PC-9 (cell line): ENCODE measurements around the gene AFAP1L1.

Source experiments
- CTCF ChIP-seq: fragments of 200-600 bp; sonication (generic); conservative IDR thresholded peaks from 2 replicates; pipeline ENCODE4 v1.6.1; 2017; ENCODE audit warnings: mixed run types, antibody characterized with exemption, mild to moderate bottlenecking, moderate library complexity
- EZH2 ChIP-seq: fragments of 200-600 bp; sonication (generic); IDR thresholded peaks from 2 replicates; pipeline ENCODE4 v1.8.0; 2017; ENCODE audit warnings: antibody characterized with exemption, low read depth

- no peak for TF ChIP-seq CTCF
- TF ChIP-seq EZH2: no peak
These were observed 37.7 kb downstream of the AFAP1L1 start for GRCh38 chr5:149309354-149309753.
